GM13977 (cell line): ENCODE results near the gene SWAP70.

Experiments
- DNase-seq: peaks from one replicate; pipeline ENCODE4 v3.0.0; 2012; ENCODE audit warnings: low spot score
- in situ Hi-C: fragments of 300-500 bp; cut with MboI; formaldehyde crosslinking; loops from one replicate; pipeline ENCODE4 v1.12.0; 2022; ENCODE audit warnings: low sequenced_read_pairs, low pct_unique_long_range_greater_than_20kb, mixed read lengths, inconsistent platforms; ENCODE audit not compliant: unreplicated experiment
- TF ChIP-seq, protein P1 (sequence below): IDR thresholded peaks from 2 replicates; pipeline ENCODE4 v1.5.1; 2012; ENCODE audit warnings: mild to moderate bottlenecking, control low read depth; ENCODE audit not compliant: insufficient read depth; ENCODE audit errors: extremely low read depth, missing control alignments

SWAP70 gene

DNA sequence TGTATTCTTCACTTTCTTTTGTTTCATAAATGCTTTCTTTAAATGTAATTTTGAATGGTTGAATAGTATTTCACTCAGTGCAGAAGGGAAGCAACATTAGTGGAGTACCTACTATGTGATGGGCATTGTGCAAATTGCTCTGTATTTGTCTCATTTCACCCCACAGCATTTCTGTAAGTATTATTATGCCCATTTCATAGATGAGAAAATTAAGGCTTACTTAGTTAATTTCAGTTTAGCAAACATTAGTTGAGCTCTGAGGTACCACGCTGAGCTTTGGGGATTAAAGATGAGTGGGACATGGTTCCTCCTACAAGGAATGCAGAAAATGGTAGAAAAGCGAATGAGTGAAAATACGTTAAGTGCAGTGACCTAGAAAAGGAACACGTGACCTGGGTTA lies 58.1 kb downstream of the SWAP70 start:
- TF ChIP-seq, protein P1, sequence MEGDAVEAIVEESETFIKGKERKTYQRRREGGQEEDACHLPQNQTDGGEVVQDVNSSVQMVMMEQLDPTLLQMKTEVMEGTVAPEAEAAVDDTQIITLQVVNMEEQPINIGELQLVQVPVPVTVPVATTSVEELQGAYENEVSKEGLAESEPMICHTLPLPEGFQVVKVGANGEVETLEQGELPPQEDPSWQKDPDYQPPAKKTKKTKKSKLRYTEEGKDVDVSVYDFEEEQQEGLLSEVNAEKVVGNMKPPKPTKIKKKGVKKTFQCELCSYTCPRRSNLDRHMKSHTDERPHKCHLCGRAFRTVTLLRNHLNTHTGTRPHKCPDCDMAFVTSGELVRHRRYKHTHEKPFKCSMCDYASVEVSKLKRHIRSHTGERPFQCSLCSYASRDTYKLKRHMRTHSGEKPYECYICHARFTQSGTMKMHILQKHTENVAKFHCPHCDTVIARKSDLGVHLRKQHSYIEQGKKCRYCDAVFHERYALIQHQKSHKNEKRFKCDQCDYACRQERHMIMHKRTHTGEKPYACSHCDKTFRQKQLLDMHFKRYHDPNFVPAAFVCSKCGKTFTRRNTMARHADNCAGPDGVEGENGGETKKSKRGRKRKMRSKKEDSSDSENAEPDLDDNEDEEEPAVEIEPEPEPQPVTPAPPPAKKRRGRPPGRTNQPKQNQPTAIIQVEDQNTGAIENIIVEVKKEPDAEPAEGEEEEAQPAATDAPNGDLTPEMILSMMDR, result no peak
- in situ Hi-C loops, result loop anchor here (10.0 kb wide), 1 partner anchor 107 kb away; no protein-coding TSS in a partner anchor
- DNase-seq, result no peak

DNA sequence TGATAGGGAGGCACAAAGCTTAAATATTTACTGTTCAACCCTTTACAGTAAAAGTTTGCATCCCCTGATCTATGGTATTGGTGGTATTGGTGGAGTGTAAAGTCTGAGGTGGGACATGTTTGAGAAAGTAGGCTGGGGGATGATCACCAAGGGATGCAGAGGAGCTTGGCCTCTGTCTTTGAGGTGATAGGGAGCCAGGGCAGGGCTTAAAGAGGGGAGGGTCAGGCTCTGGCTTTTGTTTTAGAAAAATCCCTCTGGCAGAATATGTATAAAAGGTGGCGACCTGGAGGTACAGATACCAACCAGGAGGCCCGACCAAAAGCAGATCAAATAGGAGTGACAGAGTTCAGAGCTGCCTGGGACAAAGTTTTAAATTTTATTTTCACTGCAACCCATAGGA lies 59.0 kb downstream of the SWAP70 start:
- no peak for DNase-seq
- in situ Hi-C loops, result loop anchor here (10.0 kb wide), 1 partner anchor 108 kb away; no protein-coding TSS in a partner anchor
- TF ChIP-seq, protein P1, result no peak

DNA sequence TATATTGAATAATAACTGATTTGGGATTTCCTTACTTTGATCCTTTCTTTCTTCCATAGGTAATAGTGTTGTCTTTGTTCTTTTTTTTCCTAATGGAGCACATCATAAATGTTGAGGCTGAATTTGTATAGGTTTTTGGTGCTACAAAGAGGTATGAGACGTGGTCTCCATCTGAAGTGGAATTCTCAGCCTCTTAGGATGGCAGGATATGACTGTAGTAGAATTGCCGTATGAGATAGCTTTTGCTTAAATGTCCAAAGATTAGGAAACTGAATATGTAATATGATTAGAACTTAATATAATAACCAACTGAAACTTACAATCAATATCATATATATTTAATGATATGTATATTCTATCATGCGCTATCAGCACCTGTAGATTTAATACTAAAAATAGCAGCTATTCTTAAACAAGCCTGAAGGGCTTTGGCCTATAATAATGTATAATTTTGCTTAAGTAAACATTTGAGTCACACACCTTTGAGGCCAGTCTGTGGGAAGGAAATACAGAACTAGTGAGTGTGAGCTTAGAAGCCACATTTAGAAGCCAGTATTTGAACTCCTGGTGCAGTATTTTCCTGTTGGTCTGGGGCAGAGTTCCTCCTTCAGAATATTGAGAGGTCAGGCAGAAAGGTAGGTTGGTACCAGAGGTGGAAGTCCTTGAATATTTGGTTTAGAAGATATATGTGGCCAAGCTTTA lies 62.6 kb downstream of the SWAP70 start:
- in situ Hi-C loops, result loop anchor here (10.0 kb wide), 1 partner anchor 112 kb away; no protein-coding TSS in a partner anchor
- DNase-seq, result no peak
- TF ChIP-seq, protein P1, result no peak

DNA sequence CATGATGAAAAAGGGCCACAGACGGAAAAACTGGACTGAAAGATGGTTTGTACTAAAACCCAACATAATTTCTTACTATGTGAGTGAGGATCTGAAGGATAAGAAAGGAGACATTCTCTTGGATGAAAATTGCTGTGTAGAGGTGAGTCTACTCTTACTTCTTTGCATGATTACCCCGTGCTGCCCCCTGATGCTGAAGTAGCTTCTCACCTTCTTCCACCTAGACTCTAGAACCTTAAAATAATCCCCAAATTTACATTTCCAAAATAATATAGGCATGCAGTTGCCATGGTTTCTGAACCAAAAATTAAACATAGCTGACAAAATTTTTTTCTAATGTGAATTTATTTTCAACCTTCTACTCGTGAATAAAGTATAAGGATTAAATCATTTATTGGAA lies 64.2 kb downstream of the SWAP70 start:
- in situ Hi-C loops, result loop anchor here (10.0 kb wide), 1 partner anchor 113 kb away; no protein-coding TSS in a partner anchor
- DNase-seq, result no peak
- TF ChIP-seq, protein P1, result no peak

DNA sequence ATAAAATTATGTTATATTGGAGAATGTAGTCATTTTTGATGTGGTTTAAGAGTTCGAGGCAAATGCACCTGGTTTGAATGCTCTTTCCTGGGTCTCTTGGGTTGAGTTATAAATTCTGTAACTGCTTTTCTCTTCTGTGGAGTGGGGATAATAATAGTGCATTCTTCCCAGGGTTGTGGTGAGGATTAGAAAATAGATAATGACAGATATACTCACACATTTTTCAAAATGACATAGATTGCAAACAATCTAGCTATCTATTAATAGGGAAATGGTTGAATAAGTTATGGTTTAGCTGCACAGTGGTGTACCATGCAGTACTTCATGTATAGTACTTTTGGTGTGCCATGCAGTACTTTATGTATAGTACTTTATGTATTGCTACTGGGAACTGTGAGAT lies 67.4 kb downstream of the SWAP70 start:
- no peak for DNase-seq
- TF ChIP-seq, protein P1, result no peak
- in situ Hi-C loops, result no loop called here

DNA sequence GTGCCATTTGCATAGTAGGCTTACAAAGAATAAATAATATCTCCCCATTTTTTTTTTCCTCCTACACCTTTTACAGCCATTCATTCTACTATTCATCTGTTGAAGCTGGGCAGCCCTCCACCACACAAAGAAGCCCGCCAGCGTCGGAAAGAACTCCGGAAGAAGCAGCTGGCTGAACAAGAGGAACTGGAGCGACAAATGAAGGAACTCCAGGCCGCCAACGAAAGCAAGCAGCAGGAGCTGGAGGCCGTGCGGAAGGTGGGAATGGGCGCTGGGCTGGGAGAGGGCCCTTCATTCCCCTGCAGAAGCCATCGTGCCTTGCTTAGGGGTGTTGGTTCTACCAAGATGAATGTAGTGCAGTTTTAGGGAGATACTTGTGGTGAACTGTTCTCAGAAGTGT lies 68.6 kb downstream of the SWAP70 start:
- in situ Hi-C loops, result no loop called here
- TF ChIP-seq, protein P1, result no peak
- DNase-seq, result no peak
